H9 (cell line): ENCODE data around the gene TTC39C. TPM values are rescaled to one million over a fixed set of nuclear protein-coding genes. Genes with fewer than 3 reads are reported as not detected.

Source experiments
- DNase-seq: peaks from one replicate; pipeline ENCODE4 v3.0.0-alpha.2; 2017
- H2AFZ ChIP-seq: one replicate; pipeline ENCODE4 v1.6.1; 2013; ENCODE audit warnings: mild to moderate bottlenecking, low read length, control low read depth, moderate library complexity
- H2AK5ac ChIP-seq: 2 replicates; pipeline ENCODE4 v1.6.1; 2013; ENCODE audit warnings: low read length, control low read depth, mixed read lengths; ENCODE audit not compliant: insufficient read length
- H2BK120ac ChIP-seq: one replicate; pipeline ENCODE4 v1.6.1; 2013; ENCODE audit warnings: low read depth, mild to moderate bottlenecking, low read length, control low read depth, inconsistent platforms; ENCODE audit not compliant: poor library complexity, severe bottlenecking
- H2BK12ac ChIP-seq: 2 replicates; pipeline ENCODE4 v1.6.1; 2013; ENCODE audit warnings: low read length, control low read depth, mixed read lengths, low read depth; ENCODE audit not compliant: insufficient read length
- H2BK15ac ChIP-seq: 2 replicates; pipeline ENCODE4 v1.6.1; 2013; ENCODE audit warnings: low read depth, low read length, control low read depth
- H2BK20ac ChIP-seq: one replicate; pipeline ENCODE4 v1.6.1; 2013; ENCODE audit warnings: low read depth, mild to moderate bottlenecking, low read length, control low read depth, inconsistent platforms; ENCODE audit not compliant: poor library complexity, severe bottlenecking
- H2BK5ac ChIP-seq: 2 replicates; pipeline ENCODE4 v1.6.1; 2013; ENCODE audit warnings: low read length, control low read depth, mixed read lengths; ENCODE audit not compliant: insufficient read length
- H3K14ac ChIP-seq: 2 replicates; pipeline ENCODE4 v1.6.1; 2013; ENCODE audit warnings: low read length, control low read depth; ENCODE audit not compliant: insufficient read depth
- H3K18ac ChIP-seq: 2 replicates; pipeline ENCODE4 v1.6.1; 2013; ENCODE audit warnings: low read depth, mild to moderate bottlenecking, mixed read lengths, low read length, control low read depth; ENCODE audit not compliant: insufficient read length
- H3K23ac ChIP-seq: 2 replicates; pipeline ENCODE4 v1.6.1; 2013; ENCODE audit warnings: low read length, control low read depth, mixed read lengths, low read depth; ENCODE audit not compliant: insufficient read length
- H3K23me2 ChIP-seq: 2 replicates; pipeline ENCODE4 v1.6.1; 2013; ENCODE audit warnings: low read depth, mild to moderate bottlenecking, mixed read lengths, low read length, control low read depth; ENCODE audit not compliant: insufficient read length, poor library complexity, severe bottlenecking
- H3K27ac ChIP-seq: 2 replicates; pipeline ENCODE4 v1.5.1; 2013; ENCODE audit warnings: low read length, control low read depth, mixed read lengths, low read depth; ENCODE audit not compliant: insufficient read length
- H3K27me3 ChIP-seq: 2 replicates; pipeline ENCODE4 v1.6.1; 2013; ENCODE audit warnings: low read length, control low read depth, inconsistent platforms; ENCODE audit not compliant: insufficient read depth
- H3K4ac ChIP-seq: 2 replicates; pipeline ENCODE4 v1.6.1; 2013; ENCODE audit warnings: low read depth, mild to moderate bottlenecking, control low read depth, inconsistent platforms, low read length, moderate library complexity
- H3K4me1 ChIP-seq: 2 replicates; pipeline ENCODE4 v1.6.1; 2013; ENCODE audit warnings: low read length, control low read depth, inconsistent platforms; ENCODE audit not compliant: insufficient read depth
- H3K4me2 ChIP-seq: 2 replicates; pipeline ENCODE4 v1.6.1; 2013; ENCODE audit warnings: low read length, control low read depth, mixed read lengths; ENCODE audit not compliant: insufficient read length, insufficient read depth
- H3K56ac ChIP-seq: 2 replicates; pipeline ENCODE4 v1.6.1; 2013; ENCODE audit warnings: low read depth, mild to moderate bottlenecking, mixed read lengths, low read length, control low read depth; ENCODE audit not compliant: insufficient read length
- H3K79me1 ChIP-seq: 2 replicates; pipeline ENCODE4 v1.6.1; 2013; ENCODE audit warnings: low read depth, mild to moderate bottlenecking, moderate library complexity, low read length, control low read depth, inconsistent platforms; ENCODE audit not compliant: insufficient read depth, poor library complexity, severe bottlenecking
- H3K79me2 ChIP-seq: 2 replicates; pipeline ENCODE4 v1.6.1; 2013; ENCODE audit warnings: low read length, control low read depth, inconsistent platforms; ENCODE audit not compliant: insufficient read depth
- H3K9ac ChIP-seq: 2 replicates; pipeline ENCODE4 v1.6.1; 2013; ENCODE audit warnings: low read length, control low read depth, mixed read lengths; ENCODE audit not compliant: insufficient read length; ENCODE audit errors: extremely low read depth
- H3K9me3 ChIP-seq: one replicate; pipeline ENCODE4 v1.6.1; 2013; ENCODE audit warnings: low read depth, low read length, inconsistent platforms; ENCODE audit not compliant: control insufficient read depth
- H3T11ph ChIP-seq: one replicate; pipeline ENCODE4 v1.6.1; 2013; ENCODE audit warnings: mild to moderate bottlenecking, low read length, control low read depth, inconsistent platforms
- H4K20me1 ChIP-seq: one replicate; pipeline ENCODE4 v1.6.1; 2013; ENCODE audit not compliant: control insufficient read depth, insufficient read length, insufficient read depth
- H4K5ac ChIP-seq: 2 replicates; pipeline ENCODE4 v1.6.1; 2013; ENCODE audit warnings: low read depth, mild to moderate bottlenecking, mixed read lengths, low read length, control low read depth; ENCODE audit not compliant: insufficient read length
- H4K8ac ChIP-seq: replicated peaks from 2 replicates; pipeline ENCODE4 v1.6.1; 2013; ENCODE audit warnings: low read length, control low read depth, mixed read lengths, low read depth; ENCODE audit not compliant: insufficient read length
- H4K91ac ChIP-seq: 2 replicates; pipeline ENCODE4 v1.6.1; 2013; ENCODE audit warnings: low read depth, mild to moderate bottlenecking, moderate library complexity, mixed read lengths, low read length, control low read depth; ENCODE audit not compliant: insufficient read length
- H3K27ac Mint-ChIP-seq, 3 experiments: 2 replicates in 2 of 3; 3 replicates in 1 of 3; pipeline ENCODE4 v1.8.0; 2020 to 2021; ENCODE audit warnings: mixed read lengths in 3 of 3, mild to moderate bottlenecking in 1 of 3, moderate library complexity in 1 of 3
- H3K27me3 Mint-ChIP-seq: 2 replicates; pipeline ENCODE4 v1.8.0; 2021; ENCODE audit warnings: low read depth, mild to moderate bottlenecking, moderate library complexity, mixed read lengths
- H3K36me3 Mint-ChIP-seq, 3 experiments: 2 replicates in 2 of 3; 3 replicates in 1 of 3; pipeline ENCODE4 v1.8.0; 2020 to 2021; ENCODE audit warnings: low read depth in 3 of 3, mixed read lengths in 3 of 3; ENCODE audit not compliant: insufficient read depth in 1 of 3
- H3K4me1 Mint-ChIP-seq, 2 experiments: 2 replicates each; pipeline ENCODE4 v1.8.0; 2020; ENCODE audit warnings: mixed read lengths in 2 of 2
- H3K4me3 Mint-ChIP-seq, 2 experiments: 2 replicates in 1 of 2; 3 replicates in 1 of 2; pipeline ENCODE4 v1.8.0; 2020 to 2021; ENCODE audit warnings: mild to moderate bottlenecking in 2 of 2, mixed read lengths in 2 of 2, moderate library complexity in 1 of 2
- H3K9me3 Mint-ChIP-seq, 2 experiments: 2 replicates in 1 of 2; 3 replicates in 1 of 2; pipeline ENCODE4 v1.8.0; 2020; ENCODE audit warnings: mild to moderate bottlenecking in 2 of 2, mixed read lengths in 2 of 2, moderate library complexity in 1 of 2
- WGBS: extraction: QIAGEN DNeasy Blood & Tissue Kit; methylation state at CpG from one replicate; pipeline ENCODE4 v1.1.7; 2013; ENCODE audit warnings: missing lambda C conversion rate, low lambda C conversion rate, mixed read lengths; ENCODE audit not compliant: insufficient read length; ENCODE audit errors: extremely low coverage; 5-methylcytosine and 5-hydroxymethylcytosine counted together
- total RNA-seq: library from RNA; stranded (reverse); gene quantifications from 2 replicates; pipeline ENCODE4 v1.2.1, GENCODE V29; 2021
- TF ChIP-seq, protein P1 (sequence below): fragments of 200-600 bp; sonication (generic); conservative IDR thresholded peaks from 3 replicates; pipeline ENCODE4 v1.8.0; 2021; ENCODE audit warnings: antibody characterized with exemption, mild to moderate bottlenecking

The TTC39C gene
- total RNA-seq, 1 experiment from 2014 or later: 18.0 TPM

DNA sequence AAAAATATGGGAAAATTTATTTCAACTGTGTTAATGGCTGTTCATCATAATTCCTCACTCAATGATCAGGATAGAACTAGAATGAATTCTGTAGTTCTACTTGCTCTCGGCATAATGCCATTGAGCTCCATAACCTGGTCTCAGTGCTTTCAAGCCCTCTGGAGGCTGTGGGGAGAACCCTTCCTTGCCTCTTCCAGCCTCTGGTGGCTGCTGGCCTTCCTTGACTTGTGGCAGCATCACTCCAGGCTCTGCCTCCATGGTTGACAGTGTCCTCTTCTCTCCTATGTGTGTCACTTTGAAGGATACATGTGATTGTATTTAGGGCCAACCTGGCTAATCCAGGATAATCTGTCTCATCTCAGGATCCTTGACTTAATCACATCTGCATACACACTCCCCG, 97.4 kb downstream of the TTC39C start:
- no peak overlapping the region for H3K27ac Mint-ChIP-seq
- H2BK120ac ChIP-seq: no peak overlapping the region
- no peaks in the 10 kb centered on the region for H3K23me2 ChIP-seq
- no peak overlapping the region for H3K4me3 Mint-ChIP-seq
- no peak overlapping the region for H3K27ac ChIP-seq
- no peak overlapping the region for H4K5ac ChIP-seq
- H3K4me1 ChIP-seq: no peaks in the 10 kb centered on the region
- no peaks in the 10 kb centered on the region for H3K9me3 Mint-ChIP-seq
- no peaks in the 10 kb centered on the region for H3K79me2 ChIP-seq
- H3K56ac ChIP-seq: no peak overlapping the region
- no peak overlapping the region for H3T11ph ChIP-seq
- no peak overlapping the region for H4K91ac ChIP-seq
- H4K20me1 ChIP-seq: no peaks in the 10 kb centered on the region
- no peak overlapping the region for H4K8ac ChIP-seq
- no peak overlapping the region for H3K18ac ChIP-seq
- H3K23ac ChIP-seq: no peak overlapping the region
- H2BK15ac ChIP-seq: no peak overlapping the region
- no peak overlapping the region for H2BK5ac ChIP-seq
- H3K14ac ChIP-seq: no peak overlapping the region
- no peaks in the 10 kb centered on the region for H3K27me3 Mint-ChIP-seq
- TF ChIP-seq, protein P1, sequence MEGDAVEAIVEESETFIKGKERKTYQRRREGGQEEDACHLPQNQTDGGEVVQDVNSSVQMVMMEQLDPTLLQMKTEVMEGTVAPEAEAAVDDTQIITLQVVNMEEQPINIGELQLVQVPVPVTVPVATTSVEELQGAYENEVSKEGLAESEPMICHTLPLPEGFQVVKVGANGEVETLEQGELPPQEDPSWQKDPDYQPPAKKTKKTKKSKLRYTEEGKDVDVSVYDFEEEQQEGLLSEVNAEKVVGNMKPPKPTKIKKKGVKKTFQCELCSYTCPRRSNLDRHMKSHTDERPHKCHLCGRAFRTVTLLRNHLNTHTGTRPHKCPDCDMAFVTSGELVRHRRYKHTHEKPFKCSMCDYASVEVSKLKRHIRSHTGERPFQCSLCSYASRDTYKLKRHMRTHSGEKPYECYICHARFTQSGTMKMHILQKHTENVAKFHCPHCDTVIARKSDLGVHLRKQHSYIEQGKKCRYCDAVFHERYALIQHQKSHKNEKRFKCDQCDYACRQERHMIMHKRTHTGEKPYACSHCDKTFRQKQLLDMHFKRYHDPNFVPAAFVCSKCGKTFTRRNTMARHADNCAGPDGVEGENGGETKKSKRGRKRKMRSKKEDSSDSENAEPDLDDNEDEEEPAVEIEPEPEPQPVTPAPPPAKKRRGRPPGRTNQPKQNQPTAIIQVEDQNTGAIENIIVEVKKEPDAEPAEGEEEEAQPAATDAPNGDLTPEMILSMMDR: peak; percentile 36
- no peak for DNase-seq
- peaks cover 6 to 7% of the 10 kb centered on the region in 2 experiments for H3K4me1 Mint-ChIP-seq
- no peaks in the 10 kb centered on the region for H3K9me3 ChIP-seq
- no peaks in the 10 kb centered on the region for H3K27me3 ChIP-seq
- H3K4me2 ChIP-seq: no peak overlapping the region
- H3K36me3 Mint-ChIP-seq: no peaks in the 10 kb centered on the region; a peak in 2 of 7 replicates
- no peak overlapping the region for H3K4ac ChIP-seq
- no peak overlapping the region for H2AK5ac ChIP-seq
- no peaks in the 10 kb centered on the region for H3K79me1 ChIP-seq
- no peak overlapping the region for H2AFZ ChIP-seq
- H2BK12ac ChIP-seq: no peak overlapping the region
- no peak overlapping the region for H3K9ac ChIP-seq
- no CpG with 5 or more reads among the region's 2 CpGs for WGBS
- H2BK20ac ChIP-seq: no peak overlapping the region
